HL-60/S4 treated with phorbol 12-myristate 13-acetate at 8.2 ng/mL for 4 days and 3 days (cell line): ENCODE results near the gene CDH23.

ENCODE experiments used
- in situ Hi-C: fragments of 300-500 bp; cut with MboI; formaldehyde crosslinking; loops from 2 replicates; pipeline ENCODE4 v1.15.0; 2022; ENCODE audit warnings: low sequenced_read_pairs

Gene CDH23

GRCh38 chr10:71631007-71631861 lies 234.5 kb downstream of the CDH23 start:
- in situ Hi-C loops: no loop called here

- in situ Hi-C loops: no loop called here
These were observed 235.6 kb downstream of the CDH23 start for GRCh38 chr10:71632200-71632820.

GRCh38 chr10:71632896-71633600 lies 236.3 kb downstream of the CDH23 start:
- in situ Hi-C loops: no loop called here

GRCh38 chr10:71633920-71634319 lies 237.2 kb downstream of the CDH23 start:
- in situ Hi-C loops: no loop called here

GRCh38 chr10:71634531-71635164 lies 237.9 kb downstream of the CDH23 start:
- in situ Hi-C loops: no loop called here

GRCh38 chr10:71635251-71635866 lies 238.6 kb downstream of the CDH23 start:
- in situ Hi-C loops: no loop called here

- in situ Hi-C loops: no loop called here
These were observed 239.1 kb downstream of the CDH23 start for GRCh38 chr10:71635867-71636266.

- in situ Hi-C loops: no loop called here
These were observed 239.9 kb downstream of the CDH23 start for GRCh38 chr10:71636588-71636987.

- in situ Hi-C loops: no loop called here
These were observed 240.6 kb downstream of the CDH23 start for GRCh38 chr10:71637305-71637704.

- in situ Hi-C loops: no loop called here
These were observed 241.5 kb downstream of the CDH23 start for GRCh38 chr10:71638064-71638821.

GRCh38 chr10:71638822-71639719 lies 242.4 kb downstream of the CDH23 start:
- in situ Hi-C loops: no loop called here

GRCh38 chr10:71640607-71641006 lies 243.9 kb downstream of the CDH23 start:
- in situ Hi-C loops: no loop called here

GRCh38 chr10:71641449-71641848 lies 244.7 kb downstream of the CDH23 start:
- in situ Hi-C loops: no loop called here

- in situ Hi-C loops: no loop called here
These were observed 245.3 kb downstream of the CDH23 start for GRCh38 chr10:71641986-71642385.

GRCh38 chr10:71643904-71644303 lies 247.2 kb downstream of the CDH23 start:
- in situ Hi-C loops: no loop called here

- in situ Hi-C loops: no loop called here
These were observed 247.8 kb downstream of the CDH23 start for GRCh38 chr10:71644307-71645180.

- in situ Hi-C loops: no loop called here
These were observed 248.5 kb downstream of the CDH23 start for GRCh38 chr10:71645185-71645584.

GRCh38 chr10:71646037-71646436 lies 249.3 kb downstream of the CDH23 start:
- in situ Hi-C loops: no loop called here
